ENCODE measurements around the gene GRIN3A. TPM values are rescaled to one million over a fixed set of nuclear protein-coding genes. Genes with fewer than 3 reads are reported as not detected.

Gene GRIN3A
- total RNA-seq, 4 donors from 2014 or later, result 0.27 to 0.48 (median 0.37) TPM; not detected in 1

DNA sequence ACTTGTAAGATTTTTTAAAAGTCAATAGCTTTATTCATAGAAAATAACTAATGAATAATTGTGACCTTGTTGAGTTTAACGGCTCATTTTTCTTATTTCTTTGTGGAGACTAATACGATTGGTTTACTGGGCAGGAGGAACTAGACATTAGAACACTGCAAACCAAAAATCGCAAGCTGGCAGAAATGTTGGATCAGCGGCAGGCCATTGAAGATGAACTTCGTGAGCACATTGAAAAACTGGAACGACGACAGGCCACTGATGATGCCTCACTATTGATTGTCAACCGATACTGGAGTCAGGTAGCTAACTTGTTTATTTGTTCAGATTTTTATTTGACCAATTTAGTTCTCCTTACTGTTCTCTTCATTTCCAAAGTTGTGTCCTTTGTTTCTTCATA, 198.4 kb downstream of the GRIN3A start:
- Histone ChIP-seq H3K4me3 (no peak overlapping the region), H3K27me3 (no peaks in the 10 kb centered on the region), H3K27ac (no peak overlapping the region), H3K36me3 (peaks cover 0 to 48% (median 11%) of the 10 kb centered on the region in 4 donors), H3K4me1 (peaks cover 0 to 18% (median 7%) of the 10 kb centered on the region in 4 donors), H3K9me3 (no peaks in the 10 kb centered on the region)
- 94% methylated on average over 8 of the region's 8 CpGs for WGBS, 2 donors (ENCODE audit: low coverage in 1 of 2)
- in situ Hi-C loops (cut with MboI; ENCODE audit: low pct_ligation_motif_present in 1 of 4, low pct_unique_long_range_greater_than_20kb in 1 of 4, low sequenced_read_pairs in 3 of 4), result no loop called here
- intact Hi-C loops (cut with DNase I; ENCODE audit: low total_unique reads), result no loop called here
- no peak for TF ChIP-seq EP300 (IDR thresholded peaks at IDR 0.05; ENCODE audit: low read depth)
- TF ChIP-seq CTCF (IDR thresholded peaks at IDR 0.05), result no peak
- no peak for TF ChIP-seq POLR2A (IDR thresholded peaks at IDR 0.05)
- TF ChIP-seq POLR2AphosphoS5 (IDR thresholded peaks at IDR 0.05), result no peak
- no peak for DNase-seq

GRCh38 chr9:101536938-101537337, 201.5 kb downstream of the GRIN3A start:
- in situ Hi-C loops (cut with MboI; ENCODE audit: low pct_ligation_motif_present in 1 of 4, low pct_unique_long_range_greater_than_20kb in 1 of 4, low sequenced_read_pairs in 3 of 4) (loop anchor here in 2 of 4 donors (10.0 kb wide), 2 partner anchors 82 to 142 kb away; partner anchors contain the start of genes MRPL50 (in 1 of the 2) and ZNF189 (in 1 of the 2)), intact Hi-C loops (cut with DNase I; ENCODE audit: low total_unique reads) (no loop called here)
- H3K27ac ChIP-seq, result no peak overlapping the region
- no peaks in the 10 kb centered on the region for H3K9me3 ChIP-seq
- WGBS, 2 donors (ENCODE audit: low coverage in 1 of 2), result 86 to 89% methylated on average over 2 of the region's 2 CpGs
- no peak overlapping the region for H3K4me3 ChIP-seq
- H3K36me3 ChIP-seq, result peaks cover 0 to 37% (median 10%) of the 10 kb centered on the region in 4 donors
- no peaks in the 10 kb centered on the region for H3K27me3 ChIP-seq
- peaks cover 0 to 34% (median 19%) of the 10 kb centered on the region in 4 donors for H3K4me1 ChIP-seq
- TF ChIP-seq POLR2A (IDR thresholded peaks at IDR 0.05), result no peak
- TF ChIP-seq CTCF (IDR thresholded peaks at IDR 0.05), result no peak
- TF ChIP-seq EP300 (IDR thresholded peaks at IDR 0.05; ENCODE audit: low read depth), result no peak
- no peak for TF ChIP-seq POLR2AphosphoS5 (IDR thresholded peaks at IDR 0.05)
- no peak for DNase-seq

DNA sequence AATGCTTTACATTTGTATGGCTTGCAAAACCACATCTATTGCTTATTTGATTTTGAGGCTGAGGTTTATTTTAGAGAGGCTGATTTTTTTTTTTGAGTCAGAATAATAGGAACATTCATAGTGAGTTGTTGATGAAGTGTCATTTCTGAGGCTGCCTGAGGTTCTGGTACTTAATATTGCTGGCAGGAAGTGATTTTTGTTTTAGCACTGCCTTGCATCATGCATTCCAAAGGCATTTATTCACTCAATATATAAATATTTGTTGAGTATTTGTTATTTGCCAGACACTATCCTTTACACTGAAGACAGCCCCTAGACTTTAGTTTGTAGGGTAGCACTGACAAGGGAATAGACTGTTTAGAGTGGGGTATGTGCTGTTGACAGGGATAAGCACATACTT, 202.1 kb downstream of the GRIN3A start:
- TF ChIP-seq EP300 (IDR thresholded peaks at IDR 0.05; ENCODE audit: low read depth), result no peak
- TF ChIP-seq POLR2A (IDR thresholded peaks at IDR 0.05), result no peak
- TF ChIP-seq POLR2AphosphoS5 (IDR thresholded peaks at IDR 0.05), result no peak
- no peak for TF ChIP-seq CTCF (IDR thresholded peaks at IDR 0.05)
- intact Hi-C loops (cut with DNase I; ENCODE audit: low total_unique reads), result no loop called here
- no peak overlapping the region for H3K4me3 ChIP-seq
- H3K36me3 ChIP-seq, result peaks cover 0 to 31% (median 7%) of the 10 kb centered on the region in 4 donors
- no peaks in the 10 kb centered on the region for H3K9me3 ChIP-seq
- peaks cover 0 to 34% (median 19%) of the 10 kb centered on the region in 4 donors for H3K4me1 ChIP-seq
- in situ Hi-C loops (cut with MboI; ENCODE audit: low pct_ligation_motif_present in 1 of 4, low pct_unique_long_range_greater_than_20kb in 1 of 4, low sequenced_read_pairs in 3 of 4), result loop anchor here in 2 of 4 donors (10.0 kb wide), 2 partner anchors 82 to 142 kb away; partner anchors contain the start of genes MRPL50 (in 1 of the 2) and ZNF189 (in 1 of the 2)
- no peak for DNase-seq
- H3K27me3 ChIP-seq, result no peaks in the 10 kb centered on the region
- H3K27ac ChIP-seq, result no peak overlapping the region

GRCh38 chr9:101533334-101534204, 204.9 kb downstream of the GRIN3A start, which contains the start of gene RNF20:
TSS of gene RNF20 (plus strand) at chr9:101533853. CDS start at chr9:101535424, 1,571 bp downstream.
- in situ Hi-C loops (cut with MboI; ENCODE audit: low pct_ligation_motif_present in 1 of 4, low pct_unique_long_range_greater_than_20kb in 1 of 4, low sequenced_read_pairs in 3 of 4), result loop anchor here in 2 of 4 donors (10.0 kb wide), 2 partner anchors 79 to 139 kb away; partner anchors contain the start of genes MRPL50 (in 1 of the 2) and ZNF189 (in 1 of the 2)
- TF ChIP-seq POLR2A (IDR thresholded peaks at IDR 0.05) (peak; percentile 33), CTCF (IDR thresholded peaks at IDR 0.05) (no peak), EP300 (IDR thresholded peaks at IDR 0.05; ENCODE audit: low read depth) (no peak), POLR2AphosphoS5 (IDR thresholded peaks at IDR 0.05) (peak; percentile 42 to 69 (median 56))
- H3K27me3 ChIP-seq, result no peaks in the 10 kb centered on the region
- no peaks in the 10 kb centered on the region for H3K9me3 ChIP-seq
- H3K36me3 ChIP-seq, result peaks cover 0 to 14% (median 0%) of the 10 kb centered on the region in 4 donors
- DNase-seq, result peak; percentile 100
- peaks cover 0 to 34% (median 19%) of the 10 kb centered on the region in 4 donors for H3K4me1 ChIP-seq
- H3K27ac ChIP-seq, result peak within 1 kb of the TSS; percentile 90 to 95 (median 92)
- intact Hi-C loops (cut with DNase I; ENCODE audit: low total_unique reads), result no loop called here
- 0 to 1% methylated on average over 2 to 42 of the region's 45 CpGs for WGBS, 2 donors (ENCODE audit: low coverage in 1 of 2)
- peak within 1 kb of the TSS; percentile 53 to 81 (median 75) for H3K4me3 ChIP-seq

Data from transverse colon (tissue), 4 donors.